GOT3 (cell line): ENCODE measurements around the gene CCDC38.

Experiments used
- DNase-seq: peaks from one replicate; lab custom pipeline; 2025; ENCODE audit warnings: mixed read lengths; lab: John Stamatoyannopoulos, UW

CCDC38 gene

DNA sequence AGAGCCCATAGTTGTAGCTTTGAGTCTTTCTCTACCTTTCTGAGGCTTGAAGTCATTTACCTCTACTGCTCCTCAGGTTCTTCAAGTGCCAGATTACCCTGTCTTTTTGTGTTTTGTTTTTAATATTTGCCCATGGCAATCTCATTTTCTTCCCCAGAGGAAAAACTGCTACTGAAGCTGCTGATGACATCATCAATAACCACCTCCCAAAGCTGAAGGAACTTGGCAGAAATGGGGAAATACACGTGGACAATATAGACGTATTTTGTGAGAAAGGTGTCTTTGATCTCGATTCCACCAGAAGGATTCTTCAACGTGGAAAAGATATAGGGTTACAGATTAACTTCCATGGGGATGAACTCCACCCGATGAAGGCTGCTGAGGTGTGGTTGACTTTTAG lies 17.8 kb upstream of the CCDC38 start:
- DNase-seq: no peak

DNA sequence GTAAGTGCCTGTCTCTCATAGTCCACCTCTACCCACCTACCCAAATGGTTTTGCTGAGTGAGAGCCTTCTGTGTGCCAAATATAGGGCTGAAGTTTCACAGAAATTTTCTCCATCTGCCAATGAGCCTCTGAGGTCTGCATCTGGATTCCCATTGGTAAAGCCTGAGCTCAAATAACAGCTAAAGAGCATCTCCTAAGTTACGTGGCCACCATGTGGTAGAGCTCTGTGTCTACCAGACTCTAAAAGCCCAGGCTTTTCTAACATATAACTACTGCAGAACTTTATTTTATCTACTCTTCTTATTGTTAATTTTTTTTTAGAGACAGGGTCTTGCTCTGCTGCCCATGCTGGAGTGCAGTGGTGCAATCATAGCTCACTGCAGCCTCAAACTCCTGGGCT lies 16.7 kb upstream of the CCDC38 start:
- DNase-seq: no peak

DNA sequence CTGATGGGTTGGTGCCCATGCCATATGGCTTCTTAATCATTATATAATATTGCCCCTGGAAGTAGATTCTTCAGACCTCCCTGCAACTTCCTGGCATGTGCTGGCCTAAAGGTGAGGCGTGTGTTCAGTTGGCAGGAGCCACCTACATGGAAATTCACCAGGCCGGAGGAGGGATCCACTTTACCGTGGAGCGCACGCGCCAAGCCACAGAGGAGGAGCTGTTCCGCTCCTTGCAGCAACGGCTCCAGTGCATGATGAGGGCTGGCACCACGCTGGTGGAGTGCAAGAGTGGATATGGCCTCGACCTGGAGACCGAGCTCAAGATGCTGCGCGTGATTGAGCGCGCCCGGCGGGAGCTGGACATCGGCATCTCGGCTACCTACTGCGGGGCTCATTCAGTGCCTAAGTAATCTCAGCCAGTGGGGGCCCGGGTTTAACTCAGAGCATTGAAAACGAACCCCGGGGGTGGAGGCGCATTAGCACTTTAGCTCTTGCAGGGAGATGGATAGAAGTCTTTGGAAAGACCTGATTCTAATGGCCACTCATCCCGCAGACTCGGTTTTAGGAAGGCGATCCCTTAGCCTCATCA lies 14.2 kb upstream of the CCDC38 start:
- no peak for DNase-seq

DNA sequence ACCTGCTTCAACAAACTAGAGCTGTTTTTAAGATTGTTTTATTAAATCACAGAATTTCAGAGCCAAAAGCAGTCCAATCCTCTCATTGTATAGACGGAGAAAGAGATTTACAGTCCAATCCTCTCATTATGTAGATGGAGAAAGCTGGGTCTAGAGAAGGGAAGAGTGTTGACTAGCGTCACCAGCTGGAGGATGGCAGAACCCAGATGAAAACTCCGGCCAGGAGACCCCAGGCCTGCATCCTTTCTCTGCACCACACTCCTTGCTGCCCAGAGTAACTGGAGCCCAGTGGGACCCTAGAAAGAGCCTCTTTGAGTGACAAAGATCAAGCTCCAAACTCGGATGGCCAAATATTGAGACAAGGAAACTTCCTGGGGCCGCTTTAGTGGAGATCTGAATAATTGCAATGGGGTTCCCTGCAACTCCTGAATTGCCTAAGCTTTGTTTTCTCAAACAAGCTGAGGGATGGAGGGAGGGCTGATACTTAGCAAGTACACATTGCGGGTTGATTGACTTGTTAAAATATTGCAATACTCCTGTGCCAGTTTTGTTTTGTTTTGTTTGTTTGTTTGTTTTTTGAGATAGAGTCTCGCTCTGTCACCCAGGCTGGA lies 13.2 kb upstream of the CCDC38 start:
- no peak for DNase-seq

DNA sequence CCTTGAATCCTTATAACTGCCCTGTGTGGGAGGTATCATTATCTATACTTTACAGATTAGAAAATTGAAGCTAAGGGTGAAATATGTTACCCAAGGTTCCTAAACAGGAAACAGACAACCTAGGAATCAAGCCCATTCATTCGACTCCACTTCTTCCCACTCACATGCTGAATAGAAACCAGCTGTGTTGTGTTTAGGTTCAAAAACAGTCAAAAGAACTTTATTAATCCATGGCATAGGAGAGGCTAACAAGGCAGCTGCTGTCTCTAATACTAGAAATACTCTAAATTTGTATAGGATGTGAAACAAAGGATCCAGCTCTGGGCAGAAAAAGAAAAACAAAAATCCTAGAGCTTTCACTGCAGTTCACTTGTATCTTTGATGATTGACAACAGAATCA lies 10.6 kb upstream of the CCDC38 start:
- no peak for DNase-seq

DNA sequence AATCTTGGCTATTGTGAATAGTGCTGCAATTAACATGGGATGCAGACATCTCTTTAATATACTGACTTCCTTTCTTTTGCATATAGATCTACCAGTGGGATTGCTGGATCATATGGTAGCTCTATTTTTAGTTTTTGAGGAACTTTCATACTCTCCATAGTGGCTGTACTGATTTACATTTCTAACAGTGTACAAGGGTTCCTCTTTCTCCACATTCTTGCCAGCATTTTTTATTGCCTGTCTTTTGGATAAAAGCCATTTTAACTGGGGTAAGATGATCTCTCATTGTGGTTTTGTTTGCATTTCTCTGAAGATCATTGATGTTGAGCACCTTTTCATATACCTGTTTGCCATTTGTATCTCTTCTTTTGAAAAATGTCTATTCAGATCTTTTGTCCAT lies 9.1 kb upstream of the CCDC38 start:
- DNase-seq: no peak

DNA sequence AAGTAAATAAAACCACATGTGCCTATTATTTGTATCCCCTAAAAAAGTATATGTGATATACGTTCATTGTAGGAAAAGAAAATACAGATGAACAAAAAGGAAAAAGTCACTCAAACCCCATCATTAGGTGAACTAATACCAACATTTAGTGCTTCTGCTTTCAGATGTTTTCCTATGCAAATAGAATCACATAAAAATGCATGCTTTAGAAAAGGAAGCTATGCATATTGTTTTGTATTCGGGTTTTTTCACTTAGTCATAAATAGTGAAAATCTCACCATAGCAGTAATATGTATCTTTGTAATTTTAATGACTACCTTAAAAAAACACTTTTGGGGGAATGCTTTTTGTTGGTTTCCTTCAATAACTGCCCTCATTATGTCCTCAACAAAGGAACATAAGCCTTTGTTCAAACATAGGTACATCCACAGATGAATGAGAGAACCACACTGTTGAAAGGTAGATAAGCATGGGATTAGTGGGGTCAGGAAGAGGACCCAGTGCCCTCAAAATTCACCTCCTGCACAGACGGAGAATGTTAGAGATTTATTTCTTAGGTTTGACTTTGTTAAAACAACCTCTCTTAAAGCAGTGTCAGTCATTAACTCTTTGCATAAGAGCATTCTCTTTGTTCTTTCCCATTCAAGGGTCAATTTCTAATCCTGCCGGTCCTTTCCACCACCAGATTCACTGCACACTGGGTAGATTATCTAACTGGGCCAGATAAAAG lies 7.2 kb upstream of the CCDC38 start:
- no peak for DNase-seq

DNA sequence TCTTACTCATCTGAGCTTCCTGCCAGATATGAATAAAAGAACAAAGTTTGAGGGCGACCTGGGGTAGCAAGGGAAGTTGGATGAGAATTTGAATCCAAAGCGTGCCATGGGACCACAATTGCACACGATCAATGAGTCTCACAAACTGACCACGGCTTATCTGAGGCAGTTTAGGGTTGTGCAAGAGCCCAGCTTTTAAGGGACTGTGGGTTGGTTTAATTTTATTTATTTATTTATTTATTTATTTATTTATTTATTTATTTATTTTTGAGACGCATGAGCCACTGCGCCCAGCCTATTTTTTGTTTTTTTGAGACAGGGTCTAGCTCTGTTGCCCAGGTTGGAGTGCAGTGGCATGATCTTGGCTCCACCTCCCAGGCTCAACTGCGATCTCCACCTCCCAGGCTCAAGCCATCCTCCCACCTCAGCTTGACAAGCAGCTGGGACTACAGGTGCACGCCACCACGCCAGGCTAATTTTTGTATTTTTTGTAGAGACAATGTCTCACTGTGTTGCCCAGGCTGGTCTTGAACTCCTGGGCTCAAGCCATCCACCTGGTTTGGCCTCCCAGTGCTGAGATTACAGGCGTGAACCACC lies 1.8 kb upstream of the CCDC38 start:
- DNase-seq: no peak

DNA sequence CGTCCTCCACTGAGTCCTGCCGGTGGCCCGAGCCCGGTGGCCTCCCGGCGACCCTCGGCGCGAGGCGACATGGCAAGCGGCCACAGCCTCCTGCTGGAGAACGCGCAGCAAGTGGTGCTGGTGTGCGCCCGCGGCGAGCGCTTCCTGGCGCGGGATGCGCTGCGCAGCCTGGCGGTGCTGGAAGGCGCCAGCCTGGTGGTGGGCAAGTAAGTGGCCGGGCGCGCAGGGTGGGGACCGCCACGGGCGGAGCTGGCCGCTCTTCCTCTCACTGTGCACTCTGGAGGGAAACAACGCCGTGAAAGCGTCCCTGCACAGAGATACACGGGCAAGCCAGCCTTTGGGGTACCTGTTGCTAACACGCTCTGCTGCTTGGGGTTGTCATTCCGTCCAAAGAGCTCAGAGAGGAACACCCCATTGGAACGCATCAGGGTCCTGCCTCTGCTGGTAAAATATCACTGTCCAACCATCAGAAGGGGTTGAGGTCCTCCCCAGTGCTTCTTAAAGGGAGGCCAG lies 972 bp upstream of the CCDC38 start, which contains the start of gene AMDHD1:
AMDHD1 (plus strand) TSS at position 2 of the 513 bp plus-strand sequence; CDS start at position 70, 68 bp downstream.
- no peak for DNase-seq

DNA sequence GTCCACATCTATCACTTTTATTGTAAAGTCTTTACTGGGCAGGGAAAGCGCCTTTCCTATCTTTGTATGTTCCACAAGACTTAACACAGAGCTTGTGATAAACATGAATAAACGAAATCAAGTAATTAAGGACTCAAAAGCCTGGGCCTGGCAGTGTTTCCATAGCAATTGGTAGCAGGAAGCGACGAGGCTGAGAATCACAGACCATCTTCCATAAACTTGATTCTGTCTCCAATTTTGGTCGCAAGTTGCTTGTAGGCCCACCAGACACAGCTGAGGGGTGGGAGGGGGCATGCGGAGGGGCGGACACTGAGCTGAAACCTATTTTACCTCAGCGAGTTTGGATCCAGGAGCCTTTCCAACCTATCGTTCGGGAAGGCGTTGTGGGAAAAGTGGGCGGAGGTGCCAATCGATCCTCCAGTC lies 302 bp downstream of the CCDC38 start:
- no peak for DNase-seq

DNA sequence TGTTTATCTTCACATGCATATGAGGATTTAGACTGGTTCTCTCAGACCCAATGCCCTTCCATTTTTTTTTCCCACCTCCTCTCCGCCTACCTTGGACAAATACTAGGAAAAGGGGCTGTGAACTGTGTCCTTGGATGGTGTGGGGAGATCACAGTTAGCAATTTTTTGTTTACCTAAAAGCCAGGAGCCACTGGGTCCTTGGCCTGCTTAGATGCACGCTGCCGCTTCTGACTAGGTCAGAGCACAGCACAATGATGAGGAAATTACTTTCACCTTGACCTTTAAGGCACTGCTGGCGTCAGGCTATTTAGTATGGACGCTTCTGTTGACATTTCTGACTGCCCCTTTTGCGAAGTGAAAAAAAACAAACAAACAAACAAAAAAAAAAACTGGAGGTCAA lies 1.9 kb downstream of the CCDC38 start:
- no peak for DNase-seq

DNA sequence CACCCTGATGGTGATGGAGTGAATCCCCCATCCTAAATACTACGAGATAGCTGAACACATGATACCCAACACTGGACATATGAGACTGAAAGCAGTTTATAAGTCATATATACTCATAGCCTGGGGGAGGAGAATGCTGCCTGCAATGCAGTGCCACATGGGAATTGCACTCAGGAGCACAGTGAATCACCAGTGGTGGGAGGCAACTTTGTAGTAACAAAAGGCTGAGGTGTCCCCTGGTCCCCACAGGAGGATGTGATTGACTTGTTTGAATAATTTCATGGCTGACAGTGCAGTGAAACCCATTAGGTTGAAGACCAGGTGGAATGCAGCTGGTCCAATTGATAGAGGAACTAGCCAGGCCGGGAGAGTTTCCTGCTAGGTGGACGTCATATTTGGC lies 20.2 kb downstream of the CCDC38 start:
- no peak for DNase-seq

DNA sequence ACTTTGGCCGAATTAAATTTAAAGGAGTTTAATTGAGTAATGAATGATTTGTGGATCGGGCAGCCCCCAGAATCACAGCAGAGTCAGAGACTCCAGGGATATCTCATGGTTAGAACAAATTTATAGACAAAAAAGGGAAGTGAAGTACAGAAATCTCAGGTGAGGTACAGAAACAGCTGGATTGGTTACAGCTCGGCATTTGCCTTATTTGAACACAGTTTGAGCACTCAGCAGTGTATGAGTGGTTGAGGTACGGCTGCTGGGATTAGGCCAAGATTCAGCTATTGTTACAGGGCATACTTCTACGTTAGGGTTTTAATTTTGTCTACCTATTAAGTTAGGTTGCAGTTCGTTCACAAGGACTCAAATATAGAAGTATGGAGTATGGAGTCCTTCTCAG lies 23.3 kb downstream of the CCDC38 start:
- DNase-seq: no peak

DNA sequence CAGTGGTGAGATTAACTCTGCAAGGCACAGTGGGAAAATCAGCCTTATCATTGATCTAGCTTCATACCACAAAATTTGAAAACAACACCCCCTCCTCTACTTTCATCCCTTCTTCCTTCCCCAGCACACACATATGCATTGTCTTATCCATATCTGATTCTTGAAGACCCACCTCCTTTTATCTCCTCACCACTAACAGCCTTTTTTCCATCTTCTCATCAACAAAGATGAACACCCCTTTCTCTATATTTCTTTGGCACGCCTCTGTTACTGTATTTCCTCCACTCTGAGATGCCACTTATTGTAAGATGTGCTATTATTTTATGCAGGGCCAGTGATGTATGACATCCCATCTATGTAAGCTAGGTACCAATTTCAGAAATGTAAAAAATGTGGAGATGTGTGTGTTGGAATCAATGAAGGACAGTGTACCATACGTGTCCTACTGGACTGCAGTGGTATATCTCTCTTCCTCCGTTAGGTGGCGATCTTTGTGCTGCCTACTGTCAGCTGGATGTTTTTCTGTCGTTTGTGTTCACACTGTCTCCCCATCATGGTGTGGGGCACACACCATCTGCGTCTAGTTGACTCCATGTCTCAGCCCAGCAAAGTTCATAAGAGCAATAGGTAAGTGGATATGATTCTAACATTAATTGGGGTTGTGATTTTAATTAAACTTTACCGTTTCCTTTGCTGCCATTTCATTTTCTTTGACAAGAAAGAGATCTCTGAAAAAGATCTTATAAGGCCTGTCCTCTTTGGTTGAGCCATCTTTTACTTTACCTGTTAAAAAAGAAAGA lies 24.0 kb downstream of the CCDC38 start:
- no peak for DNase-seq

DNA sequence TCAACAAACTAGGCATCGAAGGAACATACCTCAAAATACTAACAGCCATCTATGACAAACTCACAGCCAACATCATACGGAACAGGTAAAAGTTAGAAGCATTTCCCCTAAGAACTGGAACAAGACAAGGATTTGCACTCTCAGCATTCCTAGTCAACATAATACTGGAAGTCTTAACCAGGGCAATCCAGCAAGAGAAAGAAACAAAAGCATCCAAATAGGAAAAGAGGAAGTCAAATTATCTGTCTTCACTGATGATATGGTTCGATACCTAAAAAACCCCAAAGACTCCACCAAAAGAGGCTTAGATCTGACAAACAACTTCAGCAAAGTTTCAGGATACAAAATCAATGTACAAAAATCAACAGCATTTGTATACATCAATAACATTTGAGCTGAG lies 32.5 kb downstream of the CCDC38 start:
- no peak for DNase-seq

DNA sequence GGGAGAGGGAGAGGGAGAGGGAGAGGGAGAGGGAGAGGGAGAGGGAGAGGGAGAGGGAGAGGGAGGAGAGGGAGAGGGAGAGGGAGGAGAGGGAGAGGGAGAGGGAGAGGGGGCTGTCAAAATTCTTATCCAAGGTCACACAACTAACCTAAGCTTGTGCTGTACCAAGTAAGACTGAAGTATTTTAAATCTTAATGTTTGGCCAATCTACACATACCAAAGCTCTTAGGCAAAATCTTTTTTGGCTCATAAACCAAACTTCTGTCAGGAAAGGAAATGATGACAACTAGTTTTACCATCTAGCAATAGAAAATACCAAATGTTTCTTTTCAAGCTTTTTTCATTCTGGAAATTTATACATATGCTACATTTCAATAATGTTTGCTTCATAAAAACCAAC lies 33.8 kb downstream of the CCDC38 start:
- no peak for DNase-seq

DNA sequence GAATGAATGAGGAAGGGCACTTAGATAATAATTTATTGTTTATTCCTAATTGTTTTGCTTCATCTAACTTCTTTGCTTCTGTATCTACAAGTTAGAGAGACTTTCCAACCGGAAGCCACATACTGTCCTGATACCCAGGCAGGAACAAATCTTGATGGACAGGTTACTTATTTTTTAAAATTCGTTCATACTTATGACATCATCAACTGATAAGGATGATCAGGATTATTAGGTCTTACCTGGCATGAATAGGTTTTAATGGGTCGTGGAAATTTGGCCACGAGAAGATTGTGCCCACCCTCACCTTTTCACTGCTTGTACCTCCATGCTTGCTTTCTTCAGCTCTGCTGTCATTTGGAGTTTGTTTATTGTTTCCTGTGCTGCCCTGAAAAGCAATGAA lies 44.3 kb downstream of the CCDC38 start:
- no peak for DNase-seq

DNA sequence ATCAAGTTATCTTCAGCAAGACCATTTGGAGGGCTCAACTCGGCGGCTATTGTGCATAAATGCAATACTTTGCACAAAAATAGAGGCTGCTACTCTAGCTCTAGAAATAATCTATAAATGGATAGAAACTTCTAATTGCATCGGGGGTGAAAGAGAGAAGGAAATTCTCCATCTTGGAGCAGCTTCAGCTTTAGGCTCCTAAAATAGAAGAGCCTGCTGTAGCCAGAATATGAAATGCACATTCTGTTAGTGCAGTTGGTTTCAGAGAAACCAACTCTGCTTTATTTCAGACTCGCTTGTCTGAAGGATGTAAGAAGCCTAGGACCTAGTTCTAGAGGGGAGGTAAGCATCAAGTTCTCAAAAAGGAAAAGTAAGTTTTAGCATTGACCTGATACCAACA lies 45.6 kb downstream of the CCDC38 start:
- no peak for DNase-seq

DNA sequence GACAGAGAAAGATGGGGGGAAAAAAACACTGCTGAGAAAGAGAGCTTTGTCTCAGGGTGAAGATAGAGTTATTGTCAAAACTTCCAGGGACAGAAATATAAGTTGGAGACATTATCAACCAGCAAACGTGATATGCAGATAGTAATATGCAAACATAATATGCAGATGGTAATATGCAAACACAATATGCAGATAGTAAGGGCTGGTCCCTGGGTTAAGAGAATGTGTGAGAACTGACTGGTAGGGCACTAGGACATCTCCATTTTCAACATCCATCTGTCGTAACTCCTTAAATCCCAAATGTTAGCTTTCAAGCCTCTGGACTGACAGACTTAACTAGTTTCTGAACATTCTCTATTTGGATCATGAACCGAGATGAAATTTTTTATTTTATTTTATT lies 51.5 kb downstream of the CCDC38 start:
- DNase-seq: no peak

DNA sequence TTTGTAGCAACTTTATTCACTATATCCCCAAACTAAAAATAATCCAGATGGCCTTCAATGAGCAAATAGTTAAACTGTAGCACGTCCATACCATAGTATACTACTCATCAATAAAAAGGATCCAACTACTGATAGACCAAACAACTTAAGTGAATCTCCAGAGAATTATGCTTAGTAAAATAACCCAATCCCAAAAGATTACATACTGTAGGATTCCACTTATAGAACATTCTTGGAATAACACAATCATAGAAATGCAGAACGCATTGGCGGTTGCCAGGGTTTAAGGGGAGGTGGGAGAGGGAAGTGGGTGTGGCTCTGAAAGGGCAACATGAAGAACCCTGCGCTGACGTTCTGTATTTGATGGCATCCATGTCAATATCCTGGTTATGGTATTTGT lies 55.1 kb downstream of the CCDC38 start:
- no peak for DNase-seq

DNA sequence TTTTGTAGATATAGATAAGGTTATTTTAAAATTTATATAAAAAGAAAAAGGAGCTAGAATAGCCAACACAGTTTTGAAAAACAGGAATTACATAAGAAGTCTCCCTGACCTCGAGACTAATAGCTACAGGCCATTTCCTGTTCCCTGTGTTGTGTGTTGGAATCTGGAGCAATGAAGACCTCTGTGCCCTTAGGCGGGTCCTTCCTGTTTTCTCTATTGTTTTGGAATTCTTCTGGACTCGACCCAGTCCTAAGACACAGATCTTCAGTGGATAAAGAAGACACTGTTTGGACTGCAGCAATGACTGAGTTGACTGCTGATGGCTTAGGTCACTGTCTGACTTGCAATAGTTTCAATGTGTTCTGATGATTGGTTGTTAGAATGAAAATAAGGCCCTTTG lies 57.4 kb downstream of the CCDC38 start:
- DNase-seq: no peak

DNA sequence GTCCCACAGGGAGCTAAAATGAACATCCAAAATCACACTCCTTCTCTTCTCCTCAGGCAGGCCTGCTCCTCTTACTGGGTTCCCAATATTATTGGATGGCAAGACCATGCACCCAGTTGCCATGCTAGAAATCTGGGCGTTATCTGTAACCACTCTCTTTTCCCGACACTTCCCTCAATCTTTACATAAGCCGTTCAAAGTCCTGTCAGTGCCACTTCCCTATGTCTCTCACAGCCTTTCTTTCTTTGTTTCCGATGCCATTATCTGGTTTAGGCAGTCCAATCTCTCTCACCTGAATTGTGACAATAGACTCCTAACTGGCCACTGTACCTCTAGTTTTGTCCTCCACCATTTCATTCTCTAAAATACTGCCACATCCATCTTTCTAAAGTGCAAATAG lies 59.5 kb downstream of the CCDC38 start:
- no peak for DNase-seq
